Neural progenitor cell (in vitro differentiated cells): ENCODE results near the gene CFDP1.

Experiments
- EZH2 ChIP-seq: fragments of 200-600 bp; sonication (generic); IDR thresholded peaks from 2 replicates; pipeline ENCODE4 v1.6.1; 2017; ENCODE audit warnings: antibody characterized with exemption, mild to moderate bottlenecking, moderate library complexity
- EZH2phosphoT487 ChIP-seq: fragments of 200-600 bp; sonication (generic); IDR thresholded peaks from 2 replicates; pipeline ENCODE4 v1.6.1; 2017; ENCODE audit warnings: antibody characterized with exemption
- TF ChIP-seq, protein P1 (sequence below): fragments of 200-600 bp; sonication (generic); IDR thresholded peaks from 2 replicates; pipeline ENCODE4 v1.5.1; 2017; ENCODE audit warnings: antibody characterized with exemption, mild to moderate bottlenecking

DNA sequence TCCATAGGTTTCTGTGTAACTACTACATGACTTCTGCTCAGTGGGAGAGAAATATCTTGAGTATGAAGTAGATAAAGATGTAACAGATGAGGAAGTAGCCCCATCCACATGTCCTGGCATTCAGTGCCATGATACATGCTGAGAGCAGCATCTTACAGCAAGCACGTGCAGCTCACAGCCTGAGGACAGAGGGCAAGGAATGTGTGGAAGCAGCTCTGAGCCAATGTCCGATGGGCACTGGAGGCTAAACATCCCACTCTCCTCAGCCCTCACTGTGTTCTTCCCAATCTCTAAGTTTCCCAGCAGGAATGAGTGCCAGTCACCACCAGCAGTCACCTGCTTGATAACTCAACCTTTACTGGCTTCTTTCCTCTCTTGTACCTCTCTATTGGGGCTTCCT lies 40.4 kb downstream of the CFDP1 start:
- TF ChIP-seq, protein P1, sequence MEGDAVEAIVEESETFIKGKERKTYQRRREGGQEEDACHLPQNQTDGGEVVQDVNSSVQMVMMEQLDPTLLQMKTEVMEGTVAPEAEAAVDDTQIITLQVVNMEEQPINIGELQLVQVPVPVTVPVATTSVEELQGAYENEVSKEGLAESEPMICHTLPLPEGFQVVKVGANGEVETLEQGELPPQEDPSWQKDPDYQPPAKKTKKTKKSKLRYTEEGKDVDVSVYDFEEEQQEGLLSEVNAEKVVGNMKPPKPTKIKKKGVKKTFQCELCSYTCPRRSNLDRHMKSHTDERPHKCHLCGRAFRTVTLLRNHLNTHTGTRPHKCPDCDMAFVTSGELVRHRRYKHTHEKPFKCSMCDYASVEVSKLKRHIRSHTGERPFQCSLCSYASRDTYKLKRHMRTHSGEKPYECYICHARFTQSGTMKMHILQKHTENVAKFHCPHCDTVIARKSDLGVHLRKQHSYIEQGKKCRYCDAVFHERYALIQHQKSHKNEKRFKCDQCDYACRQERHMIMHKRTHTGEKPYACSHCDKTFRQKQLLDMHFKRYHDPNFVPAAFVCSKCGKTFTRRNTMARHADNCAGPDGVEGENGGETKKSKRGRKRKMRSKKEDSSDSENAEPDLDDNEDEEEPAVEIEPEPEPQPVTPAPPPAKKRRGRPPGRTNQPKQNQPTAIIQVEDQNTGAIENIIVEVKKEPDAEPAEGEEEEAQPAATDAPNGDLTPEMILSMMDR, result no peak
- TF ChIP-seq EZH2phosphoT487, result no peak
- TF ChIP-seq EZH2, result no peak
